GM19468 (cell line): ENCODE data around the gene ZC3H13.

Experiments
- ATAC-seq: cut with Tn5 transposase; IDR thresholded peaks from one replicate; pipeline ENCODE4 v1.9.1; 2021; ENCODE audit warnings: mild to moderate bottlenecking, moderate library complexity, moderate number of reproducible peaks; ENCODE audit not compliant: unreplicated experiment; ENCODE audit errors: extremely low read depth

ZC3H13 gene

DNA sequence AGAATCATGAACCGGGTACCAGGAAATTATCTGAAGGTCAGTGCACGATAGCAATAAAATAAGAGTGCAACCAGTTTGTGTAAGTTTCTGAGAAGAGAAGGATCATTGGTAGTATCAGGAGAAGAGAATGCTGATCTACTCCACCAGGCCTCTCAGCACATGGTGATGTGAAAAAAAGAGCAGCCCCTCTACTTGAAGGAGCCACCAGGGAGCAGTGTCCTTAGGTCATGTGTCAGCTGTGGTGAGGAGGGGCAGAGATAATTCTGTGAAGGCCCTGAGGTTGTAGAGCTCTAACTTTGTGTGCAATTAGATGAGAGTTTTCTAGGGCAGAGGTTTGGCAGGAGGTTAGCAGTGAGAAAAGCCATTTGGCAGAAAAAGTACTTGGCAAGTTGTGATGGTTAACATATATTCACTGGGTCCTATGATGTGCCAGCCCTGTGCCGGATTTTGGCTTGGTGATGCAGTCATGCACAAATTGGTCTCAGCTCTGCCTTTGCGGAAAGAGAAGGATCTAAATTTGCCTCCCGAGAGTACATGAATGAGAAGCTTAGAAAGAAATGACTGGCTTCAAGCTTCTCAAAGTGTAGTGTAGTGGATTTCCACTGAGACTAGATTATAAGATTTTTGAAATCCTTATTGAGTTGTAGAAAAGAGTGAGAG is 19.2 kb upstream of the ZC3H13 start:
- peak; percentile 51 for ATAC-seq

DNA sequence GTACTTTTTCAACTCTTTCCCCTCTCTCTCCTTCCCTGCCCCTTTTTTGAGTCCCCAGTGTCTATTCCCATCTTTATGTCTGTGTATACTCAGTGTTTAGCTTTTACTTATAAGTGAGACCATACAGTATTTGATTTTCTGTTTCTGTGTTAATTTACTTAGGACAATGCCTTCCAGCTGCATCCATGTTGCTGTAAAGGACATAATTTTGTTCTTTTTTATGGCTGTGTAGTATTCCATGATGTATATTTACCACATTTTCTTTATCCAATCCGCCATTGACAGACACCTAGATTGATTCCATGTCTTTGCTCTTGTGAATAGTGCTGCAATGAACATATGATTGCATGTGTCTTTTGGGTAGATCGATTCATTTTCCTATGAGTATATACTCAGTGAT is 10.7 kb upstream of the ZC3H13 start:
- ATAC-seq, result no peak

DNA sequence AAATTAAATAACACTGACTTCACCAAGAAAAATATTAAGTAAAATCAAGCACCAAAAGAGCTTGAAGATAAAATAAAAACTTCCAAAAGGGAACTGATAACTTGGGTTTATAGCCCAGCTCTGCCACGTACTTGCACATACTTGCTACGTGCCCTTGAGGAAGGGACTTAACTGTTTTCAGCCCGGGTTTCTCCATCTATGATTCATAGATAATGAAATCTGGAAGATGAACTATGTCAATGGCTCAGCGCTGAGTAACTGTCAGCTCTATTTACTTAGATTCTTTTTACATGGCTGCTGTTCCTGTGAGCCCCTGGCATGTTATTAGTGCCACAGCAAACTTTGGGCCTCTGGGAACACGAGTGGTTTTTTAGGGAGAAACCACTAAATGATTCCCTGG is 9.6 kb upstream of the ZC3H13 start:
- ATAC-seq, result no peak

DNA sequence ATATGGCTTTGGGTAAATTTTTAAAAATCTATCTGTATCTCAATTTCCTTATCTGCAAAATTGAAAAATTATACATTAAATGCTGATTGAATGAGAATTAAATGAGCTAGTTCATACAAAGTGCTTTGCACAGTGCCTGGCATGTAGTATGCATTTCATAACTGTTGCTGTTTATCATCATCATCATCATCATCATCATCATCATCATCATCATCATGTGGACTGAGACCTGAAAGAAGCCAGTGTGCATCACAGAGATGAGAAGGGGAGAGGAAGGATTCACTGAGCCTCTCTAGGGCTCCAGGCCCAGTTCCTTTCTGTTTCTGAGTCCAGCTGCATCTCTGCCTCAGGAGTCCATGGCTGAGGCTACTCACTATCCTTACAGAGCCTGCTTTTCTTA is 6.9 kb upstream of the ZC3H13 start:
- no peak for ATAC-seq

DNA sequence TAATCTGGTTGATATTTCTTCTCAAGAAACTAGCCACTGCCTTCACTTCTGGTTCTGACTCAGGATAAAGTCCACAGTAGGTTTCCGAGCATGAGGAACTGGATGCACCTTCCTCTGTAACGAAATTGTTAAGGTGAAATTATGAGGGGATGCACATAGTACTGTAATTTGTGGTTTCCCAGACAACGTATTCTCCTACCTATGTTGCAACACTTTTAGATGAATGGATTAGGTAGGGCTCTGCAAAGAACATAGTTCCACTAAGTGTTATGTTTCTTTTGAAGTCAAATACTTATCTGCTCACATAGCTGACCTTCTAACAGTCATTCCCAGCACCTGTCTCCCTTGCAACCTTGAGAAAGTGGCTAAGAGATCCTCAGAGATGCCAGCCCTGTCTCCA is 5.7 kb upstream of the ZC3H13 start:
- no peak for ATAC-seq

DNA sequence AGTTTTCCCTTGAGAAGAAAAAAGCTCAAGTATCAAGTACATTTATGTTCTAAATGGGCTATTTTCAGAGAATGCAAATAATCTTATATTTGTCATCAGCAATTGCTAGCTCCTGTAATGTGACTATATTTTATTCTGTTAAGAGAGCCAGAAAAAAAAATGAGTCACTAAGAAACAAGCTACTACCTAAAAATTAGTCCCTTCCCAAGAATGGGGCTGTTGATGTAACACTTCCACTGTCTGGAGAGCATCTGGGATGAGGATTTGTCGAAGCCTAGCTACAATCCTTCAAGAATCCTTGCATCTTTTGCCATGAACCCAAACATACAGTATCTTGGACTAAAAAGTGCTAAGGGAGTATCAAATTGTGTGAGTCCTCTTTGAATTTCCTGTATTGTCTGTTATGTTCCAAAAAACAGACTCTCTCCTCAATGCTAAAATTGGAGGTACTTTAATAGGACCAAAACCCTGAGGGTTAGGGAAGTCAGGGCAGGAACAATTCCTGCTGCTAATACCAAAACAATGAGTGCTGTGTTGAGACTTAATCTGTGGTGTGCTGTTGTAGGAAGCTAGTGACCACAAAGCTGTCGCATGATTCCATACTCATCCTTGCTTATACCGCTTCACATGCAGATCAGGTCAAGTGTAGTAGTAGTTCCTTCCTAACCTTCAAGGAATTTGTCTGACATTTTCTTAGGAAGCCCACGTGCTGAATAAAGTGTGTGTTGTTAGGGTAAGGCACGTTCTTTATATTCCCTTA is 4.9 kb upstream of the ZC3H13 start:
- ATAC-seq, result no peak

DNA sequence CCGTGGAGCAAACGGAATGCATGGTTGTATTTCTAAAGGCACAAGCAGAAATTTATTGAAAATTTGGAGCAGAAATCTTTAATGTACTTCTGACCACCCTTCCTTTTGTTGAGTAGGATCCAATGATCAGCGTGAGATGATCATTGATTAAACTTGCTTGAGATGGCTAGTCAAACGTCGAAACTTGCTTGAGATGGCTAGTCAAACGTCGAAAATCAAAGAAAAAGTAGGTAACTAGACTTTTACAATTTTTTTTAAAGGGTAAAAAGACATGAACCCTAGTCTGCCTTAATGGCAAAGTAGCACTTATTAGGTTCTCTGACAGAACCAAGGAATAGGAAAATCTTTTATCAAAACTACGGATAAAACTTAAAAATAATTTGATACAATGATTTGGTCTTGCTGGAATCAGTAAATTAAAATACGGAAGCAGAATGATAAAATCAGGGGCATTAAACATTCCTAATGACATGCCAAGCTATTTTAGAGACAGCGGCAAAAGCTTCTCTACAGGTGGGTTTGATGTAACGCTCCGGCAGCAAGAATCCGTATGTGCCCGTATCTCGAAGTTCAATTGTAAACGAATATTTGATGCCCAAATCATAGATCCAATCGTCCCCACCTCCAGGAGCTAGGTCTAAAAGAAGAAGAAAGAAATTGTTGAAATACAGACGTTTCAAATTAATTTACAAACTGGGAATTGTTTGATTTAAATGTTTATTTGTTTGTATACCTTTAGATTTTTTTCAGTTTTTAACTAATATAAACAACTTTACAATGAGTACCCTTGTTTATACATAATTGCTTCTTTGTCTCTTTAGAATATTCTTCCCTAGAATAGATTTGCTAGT is 841 bp upstream of the ZC3H13 start:
- ATAC-seq, result no peak

DNA sequence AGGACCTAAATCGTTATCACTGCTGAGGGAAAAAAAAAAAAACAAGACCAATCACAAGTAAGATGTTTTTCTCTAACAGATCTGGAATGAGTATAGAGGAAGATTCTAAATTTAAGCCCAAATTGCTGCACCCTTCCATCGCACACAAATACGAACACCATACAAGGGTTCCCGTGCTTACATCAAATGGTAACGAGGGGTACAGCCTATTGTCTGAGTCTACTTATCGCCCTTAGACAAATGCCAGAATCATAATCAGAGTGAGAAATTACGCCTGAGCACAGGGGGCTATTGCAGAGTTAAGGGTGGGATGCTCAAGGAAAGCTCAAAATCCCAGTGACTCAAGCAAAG is 603 bp downstream of the ZC3H13 start:
- no peak for ATAC-seq

DNA sequence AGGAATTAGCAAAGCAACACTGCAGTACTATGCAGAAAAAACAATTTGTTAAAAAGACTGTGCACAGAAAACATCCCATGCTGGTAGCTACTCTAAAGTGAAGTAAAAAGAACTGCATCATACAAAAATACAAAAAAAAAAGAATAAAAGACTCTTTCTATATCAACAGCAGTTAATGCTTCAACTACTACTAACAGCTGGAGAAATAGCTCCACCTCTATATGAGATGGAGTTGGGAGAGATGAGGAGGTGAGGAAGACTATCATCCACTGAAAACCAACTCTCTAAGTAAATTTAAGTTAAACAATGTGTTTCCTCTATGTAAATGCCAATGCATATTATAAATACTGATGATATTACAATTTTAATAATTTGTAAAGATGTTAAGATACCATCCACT is 1.8 kb downstream of the ZC3H13 start:
- ATAC-seq, result no peak

DNA sequence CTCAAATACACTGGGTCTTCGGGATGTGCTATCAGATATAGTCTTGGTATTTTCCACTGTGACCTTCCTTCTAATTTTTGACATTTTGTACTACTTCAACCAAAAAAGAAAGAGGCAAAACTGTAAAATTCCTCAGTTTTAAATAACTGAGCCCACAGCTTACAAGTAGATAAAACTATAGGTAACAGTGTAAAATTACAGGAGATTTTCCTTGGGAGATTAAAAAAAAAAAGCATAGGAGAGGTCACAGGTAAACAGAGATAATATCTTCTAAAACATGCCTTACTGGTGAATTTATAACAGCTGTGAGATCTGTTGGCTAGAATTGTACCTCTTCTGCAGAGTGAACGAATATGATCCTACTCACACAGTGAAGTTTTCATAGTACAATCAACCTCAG is 7.1 kb downstream of the ZC3H13 start:
- ATAC-seq, result no peak

DNA sequence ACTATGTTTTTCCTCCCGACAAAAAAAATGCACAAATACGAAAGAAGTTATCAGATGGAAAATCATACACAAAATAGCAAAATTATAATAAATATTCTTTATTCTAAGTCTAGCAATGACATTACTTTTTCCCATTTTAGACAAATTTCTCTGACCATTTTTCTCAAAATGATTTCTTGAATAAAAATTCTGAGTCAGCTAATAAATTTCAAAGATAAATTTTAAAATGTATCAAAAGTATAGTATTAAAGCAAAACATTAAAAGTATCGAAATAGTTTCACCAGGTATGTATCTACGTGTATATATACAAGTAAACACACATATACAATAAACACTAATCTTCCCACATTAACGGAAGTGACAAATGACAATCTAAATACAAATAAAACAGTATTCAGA is 8.9 kb downstream of the ZC3H13 start:
- no peak for ATAC-seq

DNA sequence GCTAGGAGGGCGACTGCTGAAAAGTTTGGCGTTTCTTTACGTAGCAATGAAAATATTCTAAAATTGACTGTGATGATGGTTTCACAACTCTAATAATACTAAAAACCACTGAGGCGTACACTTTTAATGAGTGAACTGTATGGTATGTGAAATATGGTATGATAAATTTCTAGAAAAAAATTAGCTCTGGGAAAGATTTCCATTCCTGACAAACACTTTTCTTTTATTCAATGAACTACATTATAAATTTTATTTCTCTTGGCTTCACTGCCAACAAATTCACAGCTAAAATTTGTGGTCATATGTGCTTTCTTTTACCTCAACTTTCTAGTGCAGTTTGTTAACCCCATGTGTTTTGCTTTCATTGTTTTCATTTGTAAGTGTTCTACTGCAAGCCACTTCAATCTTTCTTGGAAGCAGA is 11.1 kb downstream of the ZC3H13 start:
- no peak for ATAC-seq

DNA sequence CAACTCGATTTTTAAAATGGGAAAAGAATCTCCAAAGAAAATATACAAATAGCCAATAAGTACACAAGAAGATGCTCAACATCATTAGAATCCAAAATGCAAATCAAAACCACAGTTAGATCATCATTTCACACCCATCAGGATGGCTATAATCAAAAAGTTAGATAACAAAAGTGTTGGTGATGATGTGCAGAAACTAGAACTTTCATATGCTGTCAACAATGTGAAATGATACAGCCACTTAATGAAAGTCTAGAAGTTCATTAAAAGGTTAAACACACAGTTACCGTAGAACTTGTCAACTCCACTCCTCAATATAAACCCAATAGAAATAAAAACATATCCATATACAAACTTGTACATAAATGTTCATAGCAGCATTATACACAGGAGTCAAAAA is 11.8 kb downstream of the ZC3H13 start:
- ATAC-seq, result no peak

DNA sequence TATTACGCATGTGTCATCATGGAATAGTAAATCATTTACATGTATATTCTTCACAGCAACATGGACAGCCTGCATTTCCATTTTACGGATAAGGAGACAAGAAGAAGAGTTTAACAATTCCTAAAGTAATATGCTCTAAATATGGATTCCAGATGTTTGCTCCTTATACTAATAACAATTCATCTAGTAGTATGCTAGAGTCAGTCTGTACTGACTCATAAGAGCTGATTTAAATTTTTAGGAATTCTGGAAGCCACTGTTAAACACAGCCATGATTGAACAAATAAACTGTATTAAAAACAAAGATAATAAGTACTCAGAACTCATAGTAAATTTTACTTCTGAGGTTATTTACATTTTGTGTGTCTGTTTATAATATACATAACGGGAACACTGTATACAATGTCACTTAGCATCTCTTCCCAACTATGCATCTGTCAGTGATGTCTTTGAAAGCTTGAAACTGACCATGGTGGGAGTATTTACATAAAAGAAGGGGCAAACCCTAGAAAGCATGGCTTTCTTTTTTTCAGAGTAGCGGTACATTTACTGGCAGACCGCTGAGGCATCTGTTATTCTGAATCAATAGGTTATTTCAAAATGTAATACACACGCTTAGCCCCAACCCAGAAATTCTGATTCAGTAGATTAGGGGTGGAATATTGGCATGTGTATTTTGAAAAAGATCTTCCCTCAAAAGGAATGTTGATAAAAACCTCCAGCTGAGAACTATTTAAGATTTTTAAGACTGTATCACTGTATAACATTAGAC is 12.9 kb downstream of the ZC3H13 start:
- ATAC-seq, result no peak

DNA sequence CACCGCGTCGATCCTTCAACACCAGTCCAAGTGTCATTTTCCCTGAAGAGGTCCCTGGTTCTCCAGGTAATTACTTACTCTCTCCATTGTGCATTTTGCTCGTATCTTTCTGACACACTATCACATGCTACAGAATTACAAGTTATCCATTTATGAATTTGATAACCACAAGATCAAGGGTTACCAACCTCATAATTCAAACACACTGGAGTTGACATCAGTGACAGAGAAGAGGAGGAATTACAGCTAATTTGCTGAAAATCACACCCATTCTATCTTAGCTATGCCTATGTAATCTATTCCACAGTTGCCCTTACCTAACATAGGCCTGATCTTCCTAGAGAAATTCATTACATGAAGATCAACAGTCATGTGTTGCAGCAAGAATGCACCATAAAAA is 14.2 kb downstream of the ZC3H13 start:
- ATAC-seq, result no peak

DNA sequence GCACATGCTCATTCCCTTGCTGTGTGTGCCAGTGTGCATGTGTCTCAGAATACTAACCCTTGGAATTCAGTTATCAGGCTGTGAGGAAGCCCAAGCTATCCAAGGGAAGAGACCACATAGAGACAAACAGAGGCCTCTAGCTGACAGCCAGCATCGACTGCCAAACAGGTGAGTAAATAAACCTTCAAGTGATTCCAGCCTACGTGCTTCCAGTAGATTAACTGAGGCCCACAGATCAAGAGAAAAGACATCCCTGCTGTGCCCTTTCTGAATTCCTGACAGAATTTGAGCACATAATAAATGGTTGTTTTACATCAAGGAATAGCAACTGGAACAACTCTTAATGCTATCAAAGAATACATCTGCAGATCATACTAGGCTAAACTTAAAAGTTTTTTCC is 17.5 kb downstream of the ZC3H13 start:
- ATAC-seq, result no peak

DNA sequence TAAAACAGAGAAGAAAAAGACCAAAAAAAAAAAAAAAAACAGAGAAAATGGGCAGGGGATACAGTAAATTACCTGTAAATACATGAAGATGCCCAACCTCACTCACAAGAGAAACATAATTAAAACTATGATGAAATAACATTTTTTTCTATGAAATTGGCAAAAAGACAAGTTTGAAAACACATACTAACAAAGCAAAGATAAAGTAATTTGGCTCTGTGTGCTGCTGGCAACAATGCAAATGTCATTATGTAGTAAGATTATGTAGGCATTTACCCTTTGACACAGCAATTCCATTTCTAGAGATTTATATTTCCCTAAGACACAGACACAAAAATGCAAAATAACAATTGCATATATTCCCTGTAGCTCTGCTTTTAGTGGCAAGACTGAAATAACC is 20.2 kb downstream of the ZC3H13 start:
- ATAC-seq, result no peak

DNA sequence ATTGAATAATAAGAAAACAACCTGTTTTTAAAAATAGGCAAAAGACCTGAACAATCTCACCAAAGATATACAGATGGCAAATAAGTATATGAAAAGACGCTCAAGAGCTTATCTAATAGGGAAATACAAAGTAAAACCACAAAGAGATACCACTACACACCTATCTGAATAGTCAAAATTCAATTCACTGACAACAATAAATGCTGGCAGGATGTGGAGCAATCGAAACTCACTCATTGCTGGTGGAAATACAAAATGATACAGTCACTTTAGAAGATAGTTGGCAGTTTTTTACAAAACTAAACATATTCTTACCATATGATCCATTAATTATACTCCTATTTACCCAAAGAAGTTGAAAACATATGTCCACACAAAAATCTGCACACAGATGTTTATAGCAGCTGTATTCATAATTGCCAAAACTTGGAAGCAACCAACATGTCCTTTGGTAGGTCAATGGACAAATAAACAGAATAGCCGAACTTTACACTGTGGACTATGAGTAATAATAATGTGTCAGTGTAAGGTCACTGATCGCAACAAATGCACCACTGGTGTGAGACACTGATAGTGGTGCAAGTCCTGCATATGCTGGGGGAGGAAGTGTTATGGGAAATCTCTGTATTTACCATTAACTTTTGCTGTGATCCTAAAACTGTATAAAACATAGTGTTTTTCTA is 20.8 kb downstream of the ZC3H13 start:
- ATAC-seq, result no peak

DNA sequence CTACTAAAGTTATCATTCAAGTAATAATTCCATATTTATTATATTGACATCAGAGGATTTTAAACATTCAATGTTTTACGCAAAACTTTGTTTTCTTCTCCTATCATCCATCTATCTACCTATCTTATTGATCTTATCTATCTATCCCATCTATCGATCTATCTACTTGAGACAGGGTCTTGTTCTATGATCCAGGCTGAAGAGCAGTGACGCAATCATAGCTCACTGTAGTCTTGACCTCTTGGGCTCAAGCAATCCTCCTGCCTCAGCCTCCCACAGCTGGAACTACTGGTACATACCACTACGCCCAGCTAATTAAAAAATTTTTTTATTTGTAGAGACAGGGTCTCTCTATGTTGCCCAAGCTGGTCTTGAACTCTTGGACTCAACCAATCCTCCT is 27.4 kb downstream of the ZC3H13 start:
- ATAC-seq, result no peak

DNA sequence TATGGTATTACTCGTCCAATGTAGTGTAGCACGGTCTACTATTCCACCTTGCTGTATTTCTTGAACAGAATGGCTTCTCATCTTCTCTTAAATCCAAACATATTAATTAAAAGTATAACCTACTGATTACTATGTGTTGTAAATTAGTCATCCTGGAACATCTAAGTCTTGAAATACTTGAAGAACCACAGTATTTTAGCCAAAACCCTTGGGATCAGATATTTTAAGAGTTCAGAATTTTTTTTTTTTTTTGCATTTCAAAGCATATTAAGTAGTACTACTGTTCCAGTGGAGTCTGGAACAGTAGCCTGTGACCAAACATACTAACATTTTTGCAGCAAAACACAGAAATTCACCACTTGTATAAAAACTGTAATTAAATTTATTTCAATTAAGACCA is 30.1 kb downstream of the ZC3H13 start:
- no peak for ATAC-seq
